Measurements from ENCODE around the gene FLNA.
"Not testable (repeated sequence)": the region's sequence is repeated elsewhere in the genome, so short reads cannot be mapped to it uniquely, and the experiment has no call there.

Gene FLNA

DNA sequence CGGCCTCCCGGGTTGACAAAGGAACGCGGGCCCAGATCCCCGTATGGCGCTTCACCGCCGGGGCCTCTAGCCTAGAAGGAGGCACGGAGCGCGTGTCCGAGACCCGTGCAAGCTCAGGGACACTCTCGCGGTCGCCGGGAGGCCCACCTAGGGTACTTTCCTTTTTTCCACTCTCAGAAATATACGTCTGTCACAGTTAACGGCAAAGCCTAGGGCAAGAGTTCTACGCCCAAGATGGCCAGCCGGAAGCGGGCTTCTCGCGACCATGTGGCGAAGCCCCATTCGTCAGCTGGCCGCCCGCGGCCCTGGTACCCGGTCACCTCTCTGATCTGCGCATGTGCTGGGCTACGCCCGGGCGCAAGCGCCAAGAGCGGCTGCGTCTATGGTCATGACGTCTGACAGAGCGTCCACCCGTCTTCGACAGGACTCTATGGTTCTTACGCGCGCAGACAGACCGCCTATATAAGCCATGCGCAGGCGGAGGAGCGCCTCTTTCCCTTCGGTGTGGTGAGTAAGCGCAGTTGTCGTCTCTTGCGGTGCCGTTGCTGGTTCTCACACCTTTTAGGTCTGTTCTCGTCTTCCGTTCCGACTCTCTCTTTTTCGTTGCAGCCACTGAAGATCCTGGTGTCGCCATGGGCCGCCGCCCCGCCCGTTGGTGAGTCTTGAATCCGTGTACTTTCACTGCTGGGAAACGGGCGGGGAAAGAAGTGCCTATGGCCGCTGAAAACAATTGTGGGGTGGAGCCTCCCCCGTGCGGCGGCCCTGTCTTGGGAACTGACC lies 23.6 kb upstream of the FLNA start, which contains the start of gene RPL10:
Gene RPL10, plus strand, starts transcription at position 490 of the 780 bp plus-strand sequence. Its CDS starts 143 bp downstream, at position 633.
- TF ChIP-seq, protein P1, sequence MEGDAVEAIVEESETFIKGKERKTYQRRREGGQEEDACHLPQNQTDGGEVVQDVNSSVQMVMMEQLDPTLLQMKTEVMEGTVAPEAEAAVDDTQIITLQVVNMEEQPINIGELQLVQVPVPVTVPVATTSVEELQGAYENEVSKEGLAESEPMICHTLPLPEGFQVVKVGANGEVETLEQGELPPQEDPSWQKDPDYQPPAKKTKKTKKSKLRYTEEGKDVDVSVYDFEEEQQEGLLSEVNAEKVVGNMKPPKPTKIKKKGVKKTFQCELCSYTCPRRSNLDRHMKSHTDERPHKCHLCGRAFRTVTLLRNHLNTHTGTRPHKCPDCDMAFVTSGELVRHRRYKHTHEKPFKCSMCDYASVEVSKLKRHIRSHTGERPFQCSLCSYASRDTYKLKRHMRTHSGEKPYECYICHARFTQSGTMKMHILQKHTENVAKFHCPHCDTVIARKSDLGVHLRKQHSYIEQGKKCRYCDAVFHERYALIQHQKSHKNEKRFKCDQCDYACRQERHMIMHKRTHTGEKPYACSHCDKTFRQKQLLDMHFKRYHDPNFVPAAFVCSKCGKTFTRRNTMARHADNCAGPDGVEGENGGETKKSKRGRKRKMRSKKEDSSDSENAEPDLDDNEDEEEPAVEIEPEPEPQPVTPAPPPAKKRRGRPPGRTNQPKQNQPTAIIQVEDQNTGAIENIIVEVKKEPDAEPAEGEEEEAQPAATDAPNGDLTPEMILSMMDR (IDR thresholded peaks at IDR 0.05; ENCODE audit: borderline replicate concordance, insufficient read depth, low read depth, low read length), result no peak
- peak within 1 kb of the TSS; percentile 85 for H3K4me3 ChIP-seq (ENCODE audit: low read depth, low read length)

DNA sequence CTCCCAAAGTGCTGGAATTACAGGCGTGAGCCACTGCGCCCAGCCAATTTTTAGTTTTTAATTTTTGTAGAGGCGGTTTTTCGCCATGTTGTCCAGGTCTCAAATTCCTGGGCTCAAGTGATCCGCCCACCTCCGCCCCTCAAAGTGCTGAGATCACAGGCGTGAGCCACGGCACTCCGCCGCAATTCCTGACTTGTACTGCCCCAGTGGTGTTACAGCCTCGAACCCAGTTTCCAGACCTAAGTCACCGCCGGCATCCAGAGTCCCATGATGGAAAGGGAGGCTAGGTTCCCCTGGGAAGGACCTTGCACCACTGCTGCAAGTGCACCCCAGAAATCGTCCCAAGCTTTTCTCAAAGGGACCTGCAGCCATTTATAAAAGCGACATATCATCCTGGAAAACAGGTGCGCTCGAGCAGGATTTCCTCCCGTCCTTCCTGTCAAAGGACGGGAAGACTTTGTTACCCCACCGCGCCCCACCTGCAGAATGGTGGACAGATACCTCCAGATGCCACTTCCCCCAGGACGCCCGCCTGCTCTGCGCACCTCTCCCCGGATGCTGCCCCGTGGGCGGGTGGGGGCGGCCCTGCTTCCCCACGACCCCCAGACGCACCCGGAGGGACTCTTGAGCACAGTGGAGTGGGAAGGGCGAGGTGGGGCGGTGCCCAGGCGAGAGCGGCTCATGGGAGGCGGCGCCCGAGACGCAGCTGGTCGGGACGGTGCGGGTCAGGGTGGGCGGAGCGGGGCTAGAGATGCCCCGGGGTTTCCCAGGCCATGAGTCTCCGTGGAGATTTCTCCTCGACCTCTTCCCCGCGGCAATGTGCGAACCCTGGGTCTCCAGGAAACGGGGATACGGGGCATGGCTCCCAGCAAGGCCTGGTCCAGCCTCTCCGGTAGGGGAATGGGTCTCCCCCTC lies 22.8 kb upstream of the FLNA start:
- peak overlapping the region; percentile 85 for H3K4me3 ChIP-seq (ENCODE audit: low read depth, low read length)
- TF ChIP-seq, protein P1 (IDR thresholded peaks at IDR 0.05; ENCODE audit: borderline replicate concordance, insufficient read depth, low read depth, low read length), result no peak

DNA sequence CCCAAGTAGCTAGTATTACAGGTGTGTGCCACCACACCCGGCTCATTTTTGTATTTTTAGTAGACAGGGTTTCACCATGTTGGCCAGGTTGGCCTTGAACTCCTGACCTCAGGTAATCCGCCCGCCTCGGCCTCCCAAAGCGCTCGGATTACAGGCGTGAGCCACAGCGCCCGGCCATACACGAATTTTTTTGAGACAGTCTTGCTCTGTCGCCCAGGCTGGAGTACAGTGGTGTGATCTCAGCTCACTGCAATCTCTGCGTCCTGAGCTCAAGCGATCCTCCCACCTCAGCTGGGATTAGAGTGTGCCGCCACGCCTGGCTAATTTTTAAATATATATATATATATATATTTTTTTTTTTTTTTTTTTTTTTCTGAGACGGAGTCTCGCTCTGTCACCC lies 21.9 kb upstream of the FLNA start:
- H3K4me3 ChIP-seq (ENCODE audit: low read depth, low read length), result not testable (repeated sequence)

DNA sequence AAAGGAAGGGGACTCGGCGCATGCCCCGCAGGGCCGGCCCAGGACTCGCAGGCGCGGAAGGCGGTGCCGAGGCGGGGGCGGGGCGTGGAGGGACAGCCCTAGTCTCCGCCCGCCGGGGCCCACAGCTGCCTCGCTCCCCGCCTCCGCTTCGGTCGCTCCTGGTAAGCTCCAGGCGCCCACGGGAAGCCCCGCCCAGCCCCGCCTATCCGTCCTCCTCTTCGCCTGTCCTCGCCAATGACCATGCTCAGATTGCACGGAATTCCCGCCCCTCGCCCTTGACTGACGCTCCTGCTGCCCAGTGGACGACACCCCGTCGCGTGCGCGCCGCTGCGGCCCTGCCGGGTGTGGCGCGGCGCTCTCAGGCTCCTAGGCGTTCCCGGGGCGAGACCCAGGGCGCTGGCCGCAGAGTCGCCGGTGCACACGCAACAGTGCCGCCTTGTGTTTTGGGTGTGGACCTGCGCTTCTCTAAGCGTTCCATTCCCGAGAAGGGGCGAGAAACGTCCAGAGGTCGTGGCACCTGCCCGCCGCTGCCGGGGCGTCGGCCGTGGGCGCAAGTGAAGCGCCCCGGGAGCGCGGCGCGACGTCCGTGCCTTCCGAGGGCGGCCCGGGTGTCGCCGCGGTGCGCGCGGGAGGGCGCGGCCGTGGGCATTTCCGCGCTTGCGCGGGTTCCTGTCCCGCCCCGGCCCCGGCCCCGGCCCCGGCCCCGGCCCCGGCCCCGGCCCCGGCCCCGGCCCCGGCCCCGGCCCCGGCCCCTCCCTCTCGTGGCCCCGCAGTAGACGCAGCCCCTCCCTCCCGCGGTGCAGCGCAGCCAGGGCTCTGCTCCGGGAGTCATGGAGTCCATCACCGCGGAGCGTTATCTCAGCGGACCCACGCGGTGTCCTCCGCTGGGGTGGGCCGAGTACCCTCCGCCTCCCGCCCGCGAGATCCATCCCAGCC lies 15.6 kb upstream of the FLNA start:
- H3K4me3 ChIP-seq (ENCODE audit: low read depth, low read length), result peak overlapping the region; percentile 21

DNA sequence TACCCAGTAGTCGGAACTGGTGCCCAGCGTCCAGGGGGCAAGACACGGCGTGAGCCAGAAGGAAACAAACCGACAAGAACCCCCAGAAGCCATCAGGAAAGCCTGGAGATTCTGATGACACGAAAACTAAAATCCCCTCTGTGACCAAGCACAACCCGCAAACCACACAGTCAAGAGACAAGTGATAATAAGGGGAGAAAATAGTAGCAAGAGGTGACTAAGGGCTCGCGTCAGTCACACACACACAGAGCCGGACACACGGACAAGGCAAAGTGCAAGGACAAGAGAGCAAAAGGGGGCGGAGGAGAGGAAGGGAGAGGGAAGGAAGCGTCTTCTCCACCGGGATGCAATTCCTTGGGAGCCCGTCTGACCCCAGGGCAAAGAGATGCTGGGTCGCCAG lies 14.2 kb upstream of the FLNA start:
- not testable (repeated sequence) for H3K4me3 ChIP-seq (ENCODE audit: low read depth, low read length)

DNA sequence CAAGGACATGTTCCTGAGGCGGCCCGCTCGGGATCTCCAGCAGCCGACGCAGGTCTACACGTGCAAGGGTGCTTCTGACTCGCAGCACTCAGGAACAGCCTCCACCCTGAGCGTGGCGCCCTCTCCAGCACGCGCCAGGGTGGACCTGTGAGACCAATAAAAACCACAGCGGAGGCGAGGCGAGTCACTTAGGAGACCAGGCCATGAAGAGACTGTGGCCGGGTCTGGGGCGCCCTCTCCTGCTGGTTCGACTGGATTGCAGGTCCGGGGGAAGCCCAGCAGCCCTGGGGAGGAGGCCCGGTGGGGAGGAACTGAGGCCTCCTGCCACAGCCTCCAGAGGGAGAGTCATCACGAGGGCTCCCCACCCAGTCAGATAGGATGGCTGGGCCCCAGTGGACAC lies 13.7 kb upstream of the FLNA start:
- not testable (repeated sequence) for H3K4me3 ChIP-seq (ENCODE audit: low read depth, low read length)

DNA sequence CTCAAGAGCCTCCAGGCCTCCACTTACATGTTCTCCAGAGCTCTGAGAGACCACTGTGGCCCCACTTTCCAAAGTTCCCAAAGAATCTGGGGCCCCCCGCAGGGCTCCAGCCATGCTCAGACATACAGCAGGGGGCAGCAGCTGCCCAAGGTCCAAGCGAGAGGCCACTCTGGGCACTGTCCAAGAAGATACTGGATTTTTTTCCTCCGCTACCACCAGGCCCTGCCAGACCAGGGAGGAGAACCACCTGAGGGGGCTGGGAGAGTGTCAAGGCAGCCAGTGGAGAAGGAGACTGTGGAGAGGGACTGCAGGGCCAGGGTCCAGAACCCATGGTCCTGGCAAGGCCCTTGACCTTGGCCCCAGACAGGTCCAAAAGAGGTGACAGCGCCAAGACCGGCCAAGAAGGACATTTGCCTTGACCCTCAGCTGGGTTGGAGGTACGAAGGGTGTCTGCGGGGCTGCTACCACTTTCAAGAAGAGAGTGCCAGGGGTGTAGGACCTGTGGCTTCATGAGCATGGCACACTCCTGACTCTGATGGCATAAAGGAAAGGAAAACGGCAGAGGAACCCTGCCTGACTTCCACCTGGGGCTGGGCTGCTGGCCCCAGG lies 10.0 kb upstream of the FLNA start:
- TF ChIP-seq, protein P1 (IDR thresholded peaks at IDR 0.05; ENCODE audit: borderline replicate concordance, insufficient read depth, low read depth, low read length), result no peak
- H3K4me3 ChIP-seq (ENCODE audit: low read depth, low read length), result no peak overlapping the region

DNA sequence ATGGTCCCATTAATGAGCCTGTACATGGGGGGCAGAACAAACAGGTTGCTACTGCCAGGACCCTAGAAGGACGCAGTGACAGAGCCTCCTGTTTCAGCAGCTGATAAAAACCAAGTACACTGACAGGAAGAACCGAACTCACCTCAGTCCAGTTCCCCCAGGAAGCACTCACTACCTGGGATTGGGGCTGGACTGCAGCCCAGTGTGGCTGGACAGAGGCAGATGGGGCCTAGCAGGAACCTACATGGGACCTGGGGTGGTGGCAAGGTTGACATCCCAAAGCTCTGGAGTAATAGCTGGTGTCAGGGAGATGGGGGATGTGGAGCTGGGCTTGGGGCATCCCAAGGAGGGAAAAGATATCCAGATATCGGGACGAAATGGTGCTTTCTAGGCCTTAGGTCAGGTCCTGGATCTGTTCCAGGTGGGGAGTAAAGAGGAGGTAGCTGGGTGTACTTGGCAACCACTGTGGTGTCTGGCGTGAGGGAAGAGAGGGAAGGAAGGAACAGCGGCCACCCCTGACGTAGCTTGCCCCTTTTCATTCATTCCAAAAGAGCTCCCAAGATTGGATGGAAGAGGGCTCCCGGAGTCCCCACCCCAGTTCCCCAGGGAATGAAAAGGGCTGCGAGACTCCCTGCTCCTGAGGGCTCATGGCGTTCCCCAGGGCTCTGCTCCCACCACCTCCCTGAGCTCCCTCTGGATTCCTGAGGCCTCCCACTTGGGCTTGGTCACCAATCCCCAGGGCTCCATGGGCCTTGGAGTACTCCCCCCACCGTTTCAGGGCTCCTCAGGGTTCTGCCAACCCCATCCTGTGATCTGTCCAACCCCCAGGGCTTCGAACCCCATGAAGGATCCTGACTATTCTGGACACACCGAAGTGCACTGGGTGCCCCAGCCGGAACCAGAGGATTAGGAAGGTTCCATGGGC lies 9.2 kb upstream of the FLNA start:
- TF ChIP-seq, protein P1 (IDR thresholded peaks at IDR 0.05; ENCODE audit: borderline replicate concordance, insufficient read depth, low read depth, low read length), result no peak

More for the DNA sequence above, 9.2 kb upstream of the FLNA start:
- H3K4me3 ChIP-seq (ENCODE audit: low read depth, low read length), result no peak overlapping the region

Data from GM12875 (cell line).